HG03439 (cell line): ENCODE data around the gene EPB41L1.

ENCODE experiments used
- ATAC-seq: cut with Tn5 transposase; IDR thresholded peaks from one replicate; pipeline ENCODE4 v1.9.1; 2021; ENCODE audit warnings: mild to moderate bottlenecking, moderate library complexity; ENCODE audit not compliant: unreplicated experiment

Gene EPB41L1

DNA sequence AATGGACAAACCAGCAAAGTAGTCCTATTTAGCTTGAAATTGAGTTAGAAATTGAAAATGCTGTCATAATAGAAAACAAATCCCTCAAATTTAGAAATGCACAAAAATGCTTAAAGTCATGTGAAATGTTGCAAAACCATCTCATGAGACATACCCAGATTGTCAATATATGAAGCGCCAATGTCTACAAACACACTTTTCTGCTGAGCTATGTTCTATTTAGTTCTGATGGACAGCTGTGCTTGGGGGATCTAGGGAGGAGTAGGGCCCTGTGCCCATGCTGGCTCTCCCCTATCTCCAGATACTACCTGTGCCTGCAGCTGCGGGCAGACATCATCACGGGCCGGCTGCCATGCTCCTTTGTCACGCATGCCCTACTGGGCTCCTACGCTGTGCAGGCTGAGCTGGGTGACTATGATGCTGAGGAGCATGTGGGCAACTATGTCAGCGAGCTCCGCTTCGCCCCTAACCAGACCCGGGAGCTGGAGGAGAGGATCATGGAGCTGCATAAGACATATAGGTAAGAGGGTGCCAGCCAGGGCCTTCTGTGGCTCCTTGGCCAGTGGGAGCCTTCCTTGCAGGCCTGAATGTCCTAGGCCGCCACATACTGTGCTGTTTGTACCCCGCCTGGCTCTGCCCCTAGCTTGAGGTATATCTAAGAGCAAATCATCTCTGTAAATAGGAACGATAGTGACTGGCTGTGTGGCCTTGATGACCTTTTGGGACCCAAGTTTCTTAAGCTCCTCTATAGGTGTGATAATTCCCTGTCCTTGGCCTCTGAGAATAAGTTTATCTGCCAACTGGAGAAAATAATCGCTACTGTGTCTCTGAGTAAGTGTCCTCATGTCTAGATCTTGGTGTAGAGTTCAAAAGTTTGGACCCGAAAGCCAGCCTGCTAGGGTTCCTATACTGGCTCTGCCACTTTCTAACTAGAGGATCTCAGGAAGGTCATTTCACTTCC is 30.6 kb downstream of the EPB41L1 start:
- no peak for ATAC-seq

DNA sequence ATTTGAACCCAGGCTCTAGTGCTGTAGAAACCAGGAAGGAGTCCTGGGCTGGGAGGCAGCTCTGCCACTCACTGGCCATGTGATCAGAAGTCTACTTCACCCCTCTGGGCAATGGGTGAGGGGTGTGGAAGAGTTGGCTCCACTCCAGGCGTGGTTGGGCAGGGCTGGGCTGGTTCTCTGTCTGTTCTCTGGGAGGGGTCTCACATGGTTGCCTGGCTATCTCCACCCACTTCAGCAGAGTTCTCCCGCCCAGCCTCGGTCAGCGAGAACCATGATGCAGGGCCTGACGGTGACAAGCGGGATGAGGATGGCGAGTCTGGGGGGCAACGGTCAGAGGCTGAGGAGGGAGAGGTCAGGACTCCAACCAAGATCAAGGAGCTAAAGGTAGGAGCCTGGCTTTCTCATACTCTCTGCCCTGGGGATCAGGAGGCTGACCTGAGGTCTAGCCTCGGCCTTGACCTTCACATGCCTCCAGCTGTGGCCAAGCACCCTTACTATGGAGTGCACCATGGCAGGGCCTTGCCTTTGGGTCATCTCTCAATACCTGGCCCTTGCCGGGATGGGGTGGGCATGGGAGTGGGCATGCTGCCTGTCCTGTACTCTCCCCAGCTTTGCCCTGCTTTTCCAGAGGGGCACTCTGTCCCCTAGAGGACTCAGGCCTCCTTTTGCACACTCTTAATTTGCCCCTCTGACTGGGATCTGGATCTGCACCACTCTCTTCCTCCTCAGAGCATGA is 39.6 kb downstream of the EPB41L1 start:
- ATAC-seq, result no peak

DNA sequence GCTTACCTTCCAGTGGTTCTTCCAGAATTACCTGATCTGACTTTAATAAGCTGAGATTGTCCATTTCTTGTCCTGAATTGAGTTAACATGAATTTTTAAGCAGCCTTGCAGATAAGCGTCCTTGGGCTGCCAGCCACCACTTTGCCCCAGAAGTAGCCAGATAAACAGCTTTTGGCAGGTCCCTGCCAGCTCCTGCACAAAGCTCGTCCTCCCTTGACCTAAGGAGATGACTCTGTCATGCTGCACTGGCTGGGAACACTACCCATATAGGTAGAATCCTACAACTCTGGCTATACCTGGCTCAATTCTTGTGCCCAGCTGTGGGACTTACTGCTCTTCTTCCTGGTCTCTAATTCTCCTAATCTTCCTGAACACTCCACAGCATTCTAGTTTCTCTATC is 42.1 kb downstream of the EPB41L1 start:
- no peak for ATAC-seq

DNA sequence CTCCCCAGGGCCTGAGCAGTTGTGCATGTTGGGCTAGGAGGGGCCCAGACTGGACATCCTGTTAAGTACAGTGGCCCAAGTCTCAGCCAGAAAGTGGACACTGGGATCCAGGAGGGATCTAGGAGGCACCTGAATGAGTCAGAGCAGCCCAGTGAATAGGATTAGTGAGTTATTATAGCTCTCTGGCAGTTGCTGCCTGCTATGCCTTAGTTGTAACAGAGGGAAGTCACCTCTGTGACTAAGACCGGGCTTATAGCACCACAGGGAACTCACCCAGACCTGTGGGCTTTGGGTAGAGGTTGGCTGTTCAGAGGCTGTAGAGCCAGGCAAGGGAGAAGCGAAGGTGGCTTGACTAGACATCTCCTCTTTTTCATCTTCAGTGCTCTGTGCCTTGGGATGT is 42.7 kb downstream of the EPB41L1 start:
- no peak for ATAC-seq

DNA sequence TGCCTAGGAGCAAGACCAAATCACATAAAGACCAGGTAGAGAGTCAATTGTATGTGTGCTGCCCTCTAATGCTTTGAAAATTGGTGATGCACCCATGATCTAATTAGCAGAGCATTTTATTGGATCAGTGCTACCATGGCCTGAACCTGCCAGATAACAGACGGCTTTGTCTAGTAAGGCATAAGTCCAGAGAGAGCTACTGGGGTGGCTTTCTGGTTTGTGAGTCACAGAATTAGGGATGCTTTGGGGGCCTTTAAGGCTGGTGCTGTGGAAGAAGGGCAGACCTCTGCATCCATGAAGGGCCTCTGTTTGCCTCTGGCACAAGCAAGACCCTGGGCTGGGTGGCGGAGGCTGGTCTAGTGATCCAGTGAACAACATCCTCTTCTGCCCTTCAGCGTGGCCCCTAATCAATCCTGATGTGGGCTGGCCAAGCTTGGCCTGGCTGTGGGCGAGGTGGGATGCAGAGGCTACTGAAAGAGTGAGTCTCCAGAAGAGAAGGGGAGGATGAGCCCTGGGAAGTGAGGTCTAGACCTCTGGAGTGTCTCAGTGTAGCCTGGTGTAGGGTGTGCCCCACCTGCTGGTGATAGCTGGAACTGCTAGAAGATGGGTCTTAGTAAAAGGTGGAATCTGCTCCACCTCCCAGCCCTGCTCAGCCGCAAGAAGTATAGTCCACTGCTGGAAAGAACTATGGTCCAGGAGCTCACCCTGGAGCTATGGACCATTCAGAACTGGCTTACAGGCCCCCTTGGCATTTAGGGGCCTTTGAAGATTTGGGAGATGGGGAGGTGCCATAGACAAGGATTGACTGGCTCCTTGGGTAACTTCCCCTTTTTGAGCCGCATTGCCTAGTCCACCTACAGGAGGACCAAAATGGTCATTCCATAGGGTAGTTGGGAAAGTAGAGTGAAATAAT is 45.1 kb downstream of the EPB41L1 start:
- ATAC-seq, result no peak

DNA sequence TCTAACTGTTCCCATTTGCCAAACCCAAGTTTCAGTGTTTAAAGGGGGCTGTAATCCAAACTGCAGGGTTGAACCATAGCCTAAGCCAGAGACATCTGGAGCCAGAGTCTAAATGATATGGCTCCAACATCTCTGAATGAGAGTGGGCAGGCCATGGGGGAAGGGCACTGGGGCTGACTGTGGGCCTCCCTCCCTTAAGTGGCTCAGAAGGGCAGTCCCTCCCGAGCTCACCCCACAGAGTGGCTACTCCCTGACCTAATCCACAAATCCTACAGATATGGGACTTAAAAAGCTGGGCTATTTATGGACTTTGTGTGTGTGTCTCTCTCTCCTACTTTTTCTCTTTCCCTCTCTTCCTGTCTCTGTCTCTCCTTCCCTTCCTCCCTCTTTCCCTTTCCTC is 45.9 kb downstream of the EPB41L1 start:
- no peak for ATAC-seq

DNA sequence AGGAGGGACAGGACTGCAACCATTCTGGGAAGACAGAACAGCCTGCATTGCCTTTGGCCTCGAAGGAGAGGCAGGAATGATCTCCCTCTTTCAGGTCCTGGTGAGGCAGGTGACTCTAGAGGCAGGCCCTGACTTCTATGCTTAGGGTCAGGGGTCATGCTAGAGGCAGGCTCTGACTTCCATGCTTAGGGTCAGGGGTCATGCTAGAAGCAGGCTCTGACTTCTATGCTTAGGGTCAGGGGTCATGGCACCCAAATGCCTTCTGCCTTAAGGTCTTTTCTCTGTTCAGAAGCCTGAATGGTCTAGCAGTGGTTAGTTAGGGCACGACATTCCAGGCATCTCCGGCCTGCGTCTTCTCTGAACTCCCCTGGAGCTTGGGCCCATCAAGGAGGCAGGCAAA is 46.7 kb downstream of the EPB41L1 start:
- no peak for ATAC-seq

DNA sequence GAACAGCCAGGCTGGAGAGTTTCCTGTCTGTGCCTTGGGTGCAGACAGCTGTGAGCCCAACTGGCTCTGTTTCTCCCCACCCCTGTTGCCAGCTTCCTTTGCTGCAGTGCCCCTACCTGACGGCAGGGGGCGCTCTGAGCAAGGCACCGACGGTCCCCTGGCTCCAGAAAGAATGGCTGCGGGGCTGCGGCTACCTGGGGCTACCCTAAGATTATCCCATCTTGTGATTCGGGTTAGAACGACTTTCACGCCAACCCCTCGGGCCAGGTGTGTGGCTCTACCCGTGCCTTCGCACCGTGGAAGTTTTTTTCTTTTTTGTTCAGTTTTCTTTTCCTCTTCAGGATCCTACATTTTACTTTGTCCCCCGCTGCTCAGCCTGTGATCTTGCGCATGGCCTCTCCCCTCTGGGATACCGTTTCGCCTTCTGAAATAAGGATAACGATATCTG is 48.4 kb downstream of the EPB41L1 start:
- no peak for ATAC-seq

DNA sequence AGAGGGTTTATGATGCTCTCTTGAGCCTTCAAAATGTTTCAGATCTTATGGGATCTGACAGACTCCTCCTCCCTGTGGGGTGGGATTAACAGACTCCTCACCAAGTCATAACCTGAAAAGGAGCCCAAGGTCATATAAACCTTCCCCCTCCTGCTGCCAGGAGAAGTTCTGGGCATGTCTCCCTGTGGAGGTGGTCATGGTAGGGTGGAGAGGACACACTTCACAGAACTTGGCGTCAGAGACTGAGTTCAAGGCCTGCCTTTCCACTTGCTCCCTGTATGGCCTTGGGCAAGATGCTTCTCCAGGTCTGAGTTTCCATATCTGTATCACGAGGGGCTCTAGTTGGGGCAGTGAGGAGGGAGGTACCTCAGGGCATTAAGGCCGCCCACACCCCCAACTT is 49.3 kb downstream of the EPB41L1 start:
- no peak for ATAC-seq

DNA sequence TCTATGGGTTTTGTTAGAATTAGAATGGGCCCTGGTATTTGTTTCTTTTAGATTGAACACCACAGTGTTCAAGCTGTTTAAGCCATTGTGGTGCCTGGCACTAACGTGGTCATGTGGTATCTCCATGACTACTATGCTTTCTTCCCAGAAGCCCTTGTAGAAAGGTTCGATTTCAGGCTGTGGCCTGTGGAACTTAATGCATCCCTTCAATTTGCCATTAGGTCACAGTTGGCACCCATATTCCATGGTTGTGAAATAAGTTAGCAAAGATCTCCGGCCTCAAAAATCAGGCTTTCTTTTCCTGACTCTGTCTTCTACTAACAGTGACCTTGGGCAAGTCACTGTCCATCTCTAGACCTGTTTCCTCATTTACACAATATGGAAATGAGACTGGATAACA is 50.5 kb downstream of the EPB41L1 start:
- ATAC-seq, result no peak

DNA sequence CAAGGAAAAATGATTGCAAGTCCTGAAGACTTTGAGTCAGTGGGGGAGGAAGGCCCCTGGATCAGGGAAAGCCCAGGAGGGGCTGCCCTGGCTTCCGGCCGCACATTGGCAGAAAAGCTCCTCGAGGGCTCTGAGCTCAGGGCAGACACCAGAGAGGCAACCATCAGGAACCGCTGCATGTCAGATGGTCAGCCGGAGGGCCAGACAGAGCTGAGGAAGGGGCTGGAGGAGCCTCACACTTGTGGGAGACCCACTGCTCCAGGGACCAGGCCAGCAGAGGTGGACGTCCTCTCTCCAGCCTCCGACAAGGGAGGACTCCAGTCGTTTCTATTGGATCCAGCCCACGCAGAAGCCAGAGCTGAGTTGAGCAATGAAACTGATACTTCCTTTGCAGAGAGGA is 51.5 kb downstream of the EPB41L1 start:
- ATAC-seq, result no peak

DNA sequence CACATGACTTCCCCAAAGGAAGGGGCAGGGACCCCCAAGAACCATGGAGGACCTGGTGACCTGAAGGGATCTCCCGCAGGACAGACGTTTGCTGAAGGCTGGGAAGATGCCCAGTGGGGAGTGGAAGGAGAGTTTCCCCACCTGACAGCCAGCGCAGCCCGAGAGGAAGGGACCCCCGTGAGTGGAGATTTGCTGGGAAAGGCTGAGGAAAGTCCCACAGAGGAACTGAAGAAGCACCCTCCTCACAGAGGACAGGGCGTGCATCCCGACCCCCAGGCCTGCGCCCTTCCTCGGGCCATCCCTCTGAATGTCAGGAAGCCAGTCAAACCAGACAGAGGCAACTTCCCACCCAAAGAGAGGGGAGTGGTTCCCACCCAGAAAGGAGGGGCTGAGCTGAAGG is 52.1 kb downstream of the EPB41L1 start:
- ATAC-seq, result no peak

DNA sequence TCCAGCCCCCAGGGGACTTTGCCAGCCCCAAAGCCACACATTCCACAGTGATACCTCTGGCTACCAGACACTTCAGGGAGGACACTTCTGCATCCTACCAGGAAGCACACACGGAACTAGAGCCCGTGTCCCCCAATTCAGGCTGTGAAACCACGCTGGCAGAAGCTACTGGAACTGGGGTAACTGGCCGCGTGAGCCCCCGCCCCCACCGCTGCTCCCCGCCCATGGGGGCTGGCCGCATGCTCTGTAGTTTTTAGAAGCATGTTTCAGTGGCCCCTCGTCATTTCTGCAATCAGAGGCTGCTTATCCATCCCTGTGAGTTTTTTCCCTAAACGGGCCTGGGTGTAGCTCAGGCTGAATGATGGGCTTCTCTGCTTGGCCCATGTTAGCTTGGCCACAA is 53.1 kb downstream of the EPB41L1 start:
- ATAC-seq, result no peak

DNA sequence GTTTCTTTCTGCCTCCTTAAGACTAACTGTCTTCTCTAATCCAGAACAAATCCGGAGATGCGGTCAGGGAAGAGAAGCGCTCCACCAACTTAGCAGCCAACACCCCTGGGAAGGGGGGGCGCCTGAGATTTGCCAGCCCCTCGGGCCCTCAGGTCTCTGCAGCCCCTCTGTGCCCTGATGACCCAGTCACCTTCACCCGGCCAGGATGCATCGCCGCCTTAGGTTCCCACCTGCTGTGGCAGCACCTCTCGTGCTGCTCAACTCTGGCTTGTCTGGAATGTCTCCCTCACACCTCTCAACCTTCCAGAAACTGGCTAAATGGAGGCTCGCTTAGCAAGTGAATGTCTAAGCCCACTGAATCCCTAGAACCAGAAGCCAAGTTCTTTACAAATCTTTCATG is 53.7 kb downstream of the EPB41L1 start:
- ATAC-seq, result no peak

DNA sequence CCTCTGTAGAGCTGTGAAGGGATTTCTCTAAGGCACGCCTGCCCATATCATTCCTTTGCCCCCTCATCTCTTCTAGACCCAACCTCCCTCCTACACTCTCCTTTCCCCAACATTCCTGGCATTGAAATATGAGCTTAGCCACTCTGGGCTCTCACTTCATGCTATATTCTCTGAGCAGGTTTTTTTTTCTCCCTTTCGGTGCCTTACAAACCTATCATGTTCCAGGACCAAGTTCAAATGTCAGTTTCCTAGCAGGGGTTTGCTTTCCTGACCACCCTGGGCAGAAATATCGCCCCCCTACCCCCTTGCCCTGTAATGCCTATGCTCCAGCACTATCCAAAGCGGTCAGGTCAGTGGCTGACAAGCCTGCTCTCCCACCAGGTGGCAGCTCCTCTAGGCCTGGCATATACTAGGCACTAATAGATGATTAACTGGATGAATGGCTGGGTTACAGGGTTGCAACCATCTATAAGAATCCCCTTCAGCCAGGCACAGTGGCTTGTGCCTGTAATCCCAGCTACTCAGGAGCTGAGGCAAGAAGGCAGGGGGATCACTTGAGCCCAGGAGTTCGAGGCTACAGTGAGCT is 56.0 kb downstream of the EPB41L1 start:
- ATAC-seq, result no peak

DNA sequence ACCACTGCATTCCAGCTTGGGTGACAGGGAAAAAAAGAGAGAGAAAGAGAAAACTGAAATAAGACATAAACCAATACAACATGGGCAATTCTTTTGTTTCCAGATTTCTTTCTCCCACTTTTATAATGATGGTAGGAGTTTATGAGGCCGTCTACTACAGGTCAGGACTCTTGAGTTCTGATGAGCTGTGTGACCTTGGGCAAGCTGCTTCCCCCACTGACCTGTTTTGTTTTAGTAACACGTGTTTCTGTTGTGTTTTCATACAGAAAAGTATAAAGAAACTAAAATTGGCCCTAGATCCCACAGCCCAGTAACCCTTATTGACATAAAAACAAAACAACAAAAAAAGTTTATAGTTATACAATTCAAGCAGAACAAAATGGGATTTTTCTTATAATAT is 58.8 kb downstream of the EPB41L1 start:
- ATAC-seq, result no peak

DNA sequence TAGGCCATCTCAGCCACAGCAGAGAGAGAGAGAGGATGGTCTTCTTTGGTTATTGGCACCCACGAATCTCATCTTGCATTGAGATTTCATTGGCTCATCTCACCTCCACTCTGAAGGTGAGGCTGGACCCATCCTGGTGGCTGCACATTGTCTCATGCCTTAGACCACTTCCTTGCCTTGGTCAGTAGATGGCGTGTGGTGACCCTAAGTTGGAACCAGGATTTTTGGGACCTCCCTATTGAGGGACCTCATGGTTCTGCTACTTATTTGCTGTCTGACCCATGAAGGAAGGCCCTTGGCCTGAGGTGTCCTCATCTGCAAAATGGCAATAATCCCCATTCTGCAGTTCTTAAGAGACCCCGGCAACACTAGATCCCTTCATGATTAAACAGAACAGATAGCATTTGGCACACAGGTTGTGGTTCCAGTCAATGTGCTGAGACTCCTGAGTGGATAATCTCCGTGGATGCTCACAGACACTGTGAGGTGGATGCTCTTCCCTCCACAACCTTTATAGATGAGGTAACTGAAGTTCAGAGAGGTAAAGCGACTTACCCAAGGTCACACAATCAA is 60.2 kb downstream of the EPB41L1 start:
- ATAC-seq, result no peak

DNA sequence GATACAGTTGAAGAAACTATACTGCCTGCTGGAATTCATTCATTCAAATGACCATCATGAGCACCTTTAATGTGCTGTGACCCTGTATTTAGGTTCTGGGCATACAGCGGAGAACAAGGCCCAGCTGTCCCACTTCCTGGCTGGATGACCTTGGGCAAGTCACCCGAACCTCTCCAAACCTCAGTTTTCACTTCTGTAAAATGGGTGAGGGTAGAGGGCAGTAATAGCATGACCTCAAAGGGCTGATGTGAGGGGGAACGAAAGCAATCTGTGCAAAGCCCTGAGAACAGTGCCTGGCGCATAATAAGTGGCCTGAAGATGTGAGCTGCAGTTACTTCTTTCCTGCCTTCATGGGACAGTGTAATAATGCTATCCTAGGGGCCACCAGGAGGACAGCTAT is 61.2 kb downstream of the EPB41L1 start:
- no peak for ATAC-seq

DNA sequence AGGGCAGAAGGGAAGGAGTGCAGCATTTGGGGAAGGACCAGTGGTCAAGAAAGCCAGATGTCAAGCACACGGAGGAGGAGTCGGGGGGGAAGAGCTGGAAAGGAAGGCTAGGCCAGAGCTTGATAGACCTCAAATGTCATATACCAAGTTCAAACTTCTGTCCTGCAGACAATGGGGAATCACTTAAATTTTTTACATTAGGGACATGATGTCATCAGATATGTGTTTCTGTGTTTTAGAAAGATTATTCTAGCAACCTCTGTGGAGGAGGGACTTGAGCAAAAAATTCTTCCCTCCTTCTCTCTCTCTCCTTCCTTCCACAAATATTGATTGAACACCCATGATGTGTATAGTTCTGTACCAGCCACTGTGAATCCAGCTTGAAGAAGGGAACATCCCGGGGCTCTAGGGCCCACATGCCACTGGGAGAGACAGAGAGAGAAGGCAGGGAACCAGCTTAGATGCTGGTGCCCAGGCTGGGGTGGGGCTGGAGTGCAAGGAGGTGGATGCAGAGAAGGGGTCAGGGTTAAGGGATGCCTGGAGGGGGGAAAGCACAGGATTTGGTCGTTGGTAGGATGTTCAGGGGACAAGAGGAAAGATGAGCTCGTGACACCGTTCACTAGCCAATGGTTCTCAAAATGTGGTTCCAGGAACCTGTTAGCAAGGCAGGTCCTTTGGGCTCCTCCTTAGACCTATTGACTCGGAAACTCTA is 61.9 kb downstream of the EPB41L1 start:
- ATAC-seq, result no peak

DNA sequence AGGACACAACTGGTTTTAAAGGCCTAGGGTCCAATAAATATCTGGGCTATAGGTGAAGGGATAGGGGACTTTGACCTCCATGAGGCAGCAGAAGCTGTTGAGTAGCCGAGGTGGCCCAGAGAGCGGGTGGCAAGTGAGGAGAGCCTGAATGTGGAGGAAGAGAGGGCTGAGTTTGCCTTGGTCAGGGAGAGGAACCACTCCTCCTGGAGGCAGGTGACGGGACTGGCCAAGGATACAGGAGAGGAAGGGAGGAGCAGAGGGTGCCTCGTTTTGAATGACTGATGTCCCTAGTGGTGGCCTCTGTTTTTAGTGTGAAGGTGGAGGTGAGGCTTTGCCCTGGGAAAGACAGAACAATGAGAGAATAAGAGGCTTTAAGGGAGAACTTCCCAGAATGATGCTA is 62.7 kb downstream of the EPB41L1 start:
- ATAC-seq, result no peak
